OCI-LY1 (cell line): ENCODE data around the gene NOXO1.

Experiments
- H2AFZ ChIP-seq: fragments of 200-600 bp; sonication (generic), shearing (Covaris generic); 2 replicates; pipeline ENCODE4 v1.6.0; 2014; ENCODE audit warnings: antibody characterized with exemption, mild to moderate bottlenecking, low read length
- H3F3A ChIP-seq: fragments of 200-600 bp; sonication (generic), shearing (Covaris generic); 2 replicates; pipeline ENCODE4 v1.6.0; 2014; ENCODE audit warnings: mild to moderate bottlenecking, antibody characterized with exemption, low read length, moderate library complexity; ENCODE audit not compliant: insufficient read depth
- H3K27ac ChIP-seq: fragments of 200-600 bp; sonication (generic); 2 replicates; pipeline ENCODE4 v1.5.1; 2014; ENCODE audit warnings: low read length, mixed run types, mild to moderate bottlenecking, low read depth; ENCODE audit not compliant: poor library complexity, severe bottlenecking
- H3K27me3 ChIP-seq: fragments of 200-600 bp; sonication (generic); 2 replicates; pipeline ENCODE4 v1.6.0; 2014; ENCODE audit warnings: antibody characterized with exemption, mild to moderate bottlenecking, low read length, moderate library complexity; ENCODE audit not compliant: insufficient read depth
- H3K36me3 ChIP-seq: fragments of 200-600 bp; sonication (generic); 2 replicates; pipeline ENCODE4 v1.6.1; 2014; ENCODE audit warnings: mild to moderate bottlenecking, antibody characterized with exemption, low read length, moderate library complexity, mixed read lengths; ENCODE audit not compliant: insufficient read depth
- H3K4me1 ChIP-seq: fragments of 200-600 bp; sonication (generic); 2 replicates; pipeline ENCODE4 v1.5.1; 2014; ENCODE audit warnings: mild to moderate bottlenecking, low read length, moderate library complexity; ENCODE audit not compliant: insufficient read depth, severe bottlenecking
- H3K4me2 ChIP-seq: fragments of 200-600 bp; sonication (generic), shearing (Covaris generic); 2 replicates; pipeline ENCODE4 v1.6.1; 2014; ENCODE audit warnings: low read length
- H3K4me3 ChIP-seq: fragments of 200-600 bp; sonication (generic); 2 replicates; pipeline ENCODE4 v1.5.1; 2014; ENCODE audit warnings: low read length, low read depth, mild to moderate bottlenecking, mixed read lengths; ENCODE audit not compliant: poor library complexity, severe bottlenecking
- H3K79me2 ChIP-seq: fragments of 200-600 bp; shearing (Covaris generic); 2 replicates; pipeline ENCODE4 v1.6.1; 2016; ENCODE audit warnings: mixed run types, low read length, mixed read lengths; ENCODE audit not compliant: insufficient read depth
- H3K9ac ChIP-seq: fragments of 200-600 bp; sonication (generic), shearing (Covaris generic); 2 replicates; pipeline ENCODE4 v1.6.1; 2014; ENCODE audit warnings: mild to moderate bottlenecking, low read length, mixed read lengths
- H3K9me2 ChIP-seq: fragments of 200-600 bp; sonication (generic), shearing (Covaris generic); 2 replicates; pipeline ENCODE4 v1.6.1; 2014; ENCODE audit warnings: low read depth, mild to moderate bottlenecking, low read length, mixed read lengths
- H3K9me3 ChIP-seq: fragments of 200-600 bp; shearing (Covaris generic); 2 replicates; pipeline ENCODE4 v1.6.1; 2014; ENCODE audit warnings: low read length, mixed read lengths
- H4K20me1 ChIP-seq: fragments of 200-600 bp; sonication (generic), shearing (Covaris generic); 2 replicates; pipeline ENCODE4 v1.6.0; 2016; ENCODE audit warnings: mild to moderate bottlenecking, low read length; ENCODE audit not compliant: insufficient read depth
- EZH2 ChIP-seq: fragments of 200-600 bp; sonication (generic), shearing (Covaris generic); IDR thresholded peaks from 2 replicates; pipeline ENCODE4 v1.8.0; 2017; ENCODE audit warnings: borderline replicate concordance, mixed run types, mild to moderate bottlenecking, antibody characterized with exemption, low read length, moderate library complexity, mixed read lengths
- TF ChIP-seq, protein P1 (sequence below): fragments of 200-600 bp; sonication (generic), shearing (Covaris generic); IDR thresholded peaks from 2 replicates; pipeline ENCODE4 v1.5.1; 2017; ENCODE audit warnings: mild to moderate bottlenecking, antibody characterized with exemption, low read length, moderate library complexity, mixed read lengths

NOXO1 gene

DNA sequence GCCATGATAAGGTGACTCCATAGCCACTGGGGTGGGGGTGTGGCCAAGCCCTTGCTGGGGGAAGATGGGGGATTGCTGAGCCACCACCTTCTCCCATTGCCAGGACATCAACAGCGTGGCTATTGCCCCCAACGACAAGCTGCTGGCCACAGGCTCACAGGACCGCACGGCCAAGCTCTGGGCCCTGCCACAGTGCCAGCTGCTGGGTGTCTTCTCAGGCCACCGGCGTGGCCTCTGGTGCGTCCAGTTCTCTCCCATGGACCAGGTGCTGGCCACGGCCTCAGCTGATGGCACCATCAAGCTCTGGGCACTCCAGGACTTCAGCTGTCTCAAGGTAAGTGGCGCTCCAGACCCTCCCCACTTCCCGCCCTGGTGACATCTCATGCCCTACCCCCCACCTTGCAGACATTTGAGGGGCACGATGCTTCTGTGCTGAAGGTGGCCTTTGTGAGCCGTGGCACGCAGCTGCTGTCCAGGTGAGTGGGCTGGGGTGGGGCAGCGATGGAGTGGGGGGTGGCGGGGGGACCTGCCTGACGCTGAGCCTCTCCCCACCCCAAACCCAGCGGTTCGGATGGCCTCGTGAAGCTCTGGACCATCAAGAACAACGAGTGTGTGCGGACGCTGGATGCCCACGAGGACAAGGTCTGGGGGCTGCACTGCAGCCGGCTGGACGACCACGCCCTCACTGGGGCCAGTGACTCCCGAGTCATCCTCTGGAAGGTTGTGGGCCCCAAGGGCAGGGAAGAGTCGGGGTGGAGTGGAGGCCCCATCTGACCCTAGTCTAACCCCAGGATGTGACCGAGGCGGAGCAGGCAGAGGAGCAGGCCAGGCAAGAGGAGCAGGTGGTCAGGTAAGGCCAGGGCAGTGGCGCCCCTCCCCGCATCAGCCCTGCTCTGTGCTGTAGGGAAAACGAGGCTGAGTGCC lies 4.1 kb downstream of the NOXO1 start:
- Histone ChIP-seq H4K20me1 (no peaks in the 10 kb centered on the region), H3K9me2 (no peaks in the 10 kb centered on the region), H3K9me3 (no peaks in the 10 kb centered on the region), H3F3A (no peaks in the 10 kb centered on the region), H3K9ac (no peak overlapping the region), H3K4me2 (no peak overlapping the region), H3K27ac (no peak overlapping the region), H3K36me3 (peaks cover 49% of the 10 kb centered on the region), H3K4me1 (peaks cover 17% of the 10 kb centered on the region), H3K27me3 (no peaks in the 10 kb centered on the region; the same call in 1 of the 2 replicates), H2AFZ (no peak overlapping the region), H3K79me2 (peaks cover 4% of the 10 kb centered on the region; the same call in 1 of the 2 replicates), H3K4me3 (no peak overlapping the region)
- TF ChIP-seq EZH2 = no peak
- TF ChIP-seq, protein P1, sequence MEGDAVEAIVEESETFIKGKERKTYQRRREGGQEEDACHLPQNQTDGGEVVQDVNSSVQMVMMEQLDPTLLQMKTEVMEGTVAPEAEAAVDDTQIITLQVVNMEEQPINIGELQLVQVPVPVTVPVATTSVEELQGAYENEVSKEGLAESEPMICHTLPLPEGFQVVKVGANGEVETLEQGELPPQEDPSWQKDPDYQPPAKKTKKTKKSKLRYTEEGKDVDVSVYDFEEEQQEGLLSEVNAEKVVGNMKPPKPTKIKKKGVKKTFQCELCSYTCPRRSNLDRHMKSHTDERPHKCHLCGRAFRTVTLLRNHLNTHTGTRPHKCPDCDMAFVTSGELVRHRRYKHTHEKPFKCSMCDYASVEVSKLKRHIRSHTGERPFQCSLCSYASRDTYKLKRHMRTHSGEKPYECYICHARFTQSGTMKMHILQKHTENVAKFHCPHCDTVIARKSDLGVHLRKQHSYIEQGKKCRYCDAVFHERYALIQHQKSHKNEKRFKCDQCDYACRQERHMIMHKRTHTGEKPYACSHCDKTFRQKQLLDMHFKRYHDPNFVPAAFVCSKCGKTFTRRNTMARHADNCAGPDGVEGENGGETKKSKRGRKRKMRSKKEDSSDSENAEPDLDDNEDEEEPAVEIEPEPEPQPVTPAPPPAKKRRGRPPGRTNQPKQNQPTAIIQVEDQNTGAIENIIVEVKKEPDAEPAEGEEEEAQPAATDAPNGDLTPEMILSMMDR = no peak

DNA sequence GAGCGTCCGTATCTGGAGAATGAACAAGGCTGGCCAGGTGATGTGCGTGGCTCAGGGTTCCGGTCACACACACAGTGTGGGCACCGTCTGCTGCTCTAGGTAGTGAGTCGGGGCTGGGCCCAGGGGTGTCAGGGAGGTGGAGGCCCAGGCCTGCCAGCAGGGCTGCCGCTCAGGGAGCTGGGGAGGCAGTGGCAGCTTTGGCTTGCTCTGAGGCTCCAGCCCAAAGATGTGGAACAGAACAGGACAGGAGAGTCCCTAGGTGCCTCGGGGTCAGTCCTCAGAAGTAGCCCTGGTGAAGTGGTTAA lies 5.1 kb downstream of the NOXO1 start:
- H3K27ac ChIP-seq = no peak overlapping the region
- no peaks in the 10 kb centered on the region; the same call in 1 of the 2 replicates for H3K27me3 ChIP-seq
- TF ChIP-seq, protein P1 = no peak
- TF ChIP-seq EZH2 = no peak
- H3K4me1 ChIP-seq = peaks cover 20% of the 10 kb centered on the region
- no peak overlapping the region for H3K4me2 ChIP-seq
- no peaks in the 10 kb centered on the region for H3F3A ChIP-seq
- H4K20me1 ChIP-seq = no peaks in the 10 kb centered on the region
- H2AFZ ChIP-seq = no peak overlapping the region
- peaks cover 49% of the 10 kb centered on the region for H3K36me3 ChIP-seq
- no peak overlapping the region for H3K9ac ChIP-seq
- H3K79me2 ChIP-seq = peaks cover 4% of the 10 kb centered on the region; the same call in 1 of the 2 replicates
- no peaks in the 10 kb centered on the region for H3K9me3 ChIP-seq
- no peak overlapping the region for H3K4me3 ChIP-seq
- H3K9me2 ChIP-seq = no peaks in the 10 kb centered on the region

DNA sequence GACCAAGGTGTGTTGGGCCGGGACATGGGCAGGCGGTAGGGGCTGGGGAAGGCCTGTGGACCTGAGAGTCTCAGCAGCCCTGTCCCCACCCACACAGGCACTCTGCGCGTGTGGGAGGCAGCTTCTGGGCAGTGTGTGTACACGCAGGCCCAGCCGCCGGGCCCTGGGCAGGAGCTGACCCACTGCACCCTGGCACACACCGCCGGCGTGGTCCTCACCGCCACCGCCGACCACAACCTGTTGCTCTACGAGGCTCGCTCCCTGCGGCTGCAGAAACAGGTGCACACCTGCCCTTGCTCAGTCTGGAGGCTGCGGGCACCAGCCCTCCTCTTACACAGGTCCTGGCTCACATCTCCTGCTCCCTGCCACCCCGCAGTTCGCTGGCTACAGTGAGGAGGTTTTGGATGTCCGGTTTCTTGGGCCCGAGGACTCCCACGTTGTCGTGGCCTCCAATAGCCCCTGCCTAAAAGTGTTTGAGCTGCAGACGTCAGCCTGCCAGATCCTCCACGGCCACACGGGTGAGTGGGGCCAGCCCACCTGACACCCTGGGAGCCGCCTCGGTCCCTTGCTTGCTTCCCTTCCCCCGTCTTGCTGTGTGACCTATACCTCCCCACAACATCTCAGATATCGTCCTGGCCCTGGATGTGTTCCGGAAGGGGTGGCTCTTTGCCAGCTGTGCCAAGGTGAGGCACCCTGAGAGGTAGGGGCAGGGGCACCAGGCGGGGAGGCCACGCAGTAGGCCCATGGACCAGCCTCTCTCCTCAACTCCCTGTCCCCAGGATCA lies 5.6 kb downstream of the NOXO1 start:
- H4K20me1 ChIP-seq = no peaks in the 10 kb centered on the region
- peaks cover 4% of the 10 kb centered on the region; the same call in 1 of the 2 replicates for H3K79me2 ChIP-seq
- H3K27me3 ChIP-seq = no peaks in the 10 kb centered on the region; the same call in 1 of the 2 replicates
- H3K4me2 ChIP-seq = no peak overlapping the region
- H3F3A ChIP-seq = no peaks in the 10 kb centered on the region
- H3K27ac ChIP-seq = no peak overlapping the region
- H3K4me1 ChIP-seq = peaks cover 26% of the 10 kb centered on the region
- peaks cover 49% of the 10 kb centered on the region for H3K36me3 ChIP-seq
- TF ChIP-seq, protein P1 = no peak
- no peak for TF ChIP-seq EZH2
- no peak overlapping the region for H2AFZ ChIP-seq
- no peak overlapping the region for H3K4me3 ChIP-seq
- H3K9me2 ChIP-seq = no peaks in the 10 kb centered on the region
- H3K9ac ChIP-seq = no peak overlapping the region
- H3K9me3 ChIP-seq = no peaks in the 10 kb centered on the region
